Skin epidermis (tissue), 12 donors: ENCODE measurements around the gene DNM3.
"Not testable (repeated sequence)": the region's sequence is repeated elsewhere in the genome, so short reads cannot be mapped to it uniquely, and the experiment has no call there.

Source experiments
- H3K27ac ChIP-seq, 21 experiments: fragments of 200-600 bp; sonication (generic) in 11 of 21; one replicate each; pipeline ENCODE4 v1.5.0; 2020; ENCODE audit warnings: mild to moderate bottlenecking in 3 of 21, inconsistent platforms in 2 of 21, moderate library complexity in 2 of 21
- H3K4me3 ChIP-seq, 7 experiments: fragments of 200-600 bp; sonication (generic) in 2 of 7; one replicate each; pipeline ENCODE4 v1.5.0; 2020; ENCODE audit warnings: inconsistent platforms in 2 of 7, mild to moderate bottlenecking in 2 of 7, moderate library complexity in 1 of 7

The DNM3 gene

DNA sequence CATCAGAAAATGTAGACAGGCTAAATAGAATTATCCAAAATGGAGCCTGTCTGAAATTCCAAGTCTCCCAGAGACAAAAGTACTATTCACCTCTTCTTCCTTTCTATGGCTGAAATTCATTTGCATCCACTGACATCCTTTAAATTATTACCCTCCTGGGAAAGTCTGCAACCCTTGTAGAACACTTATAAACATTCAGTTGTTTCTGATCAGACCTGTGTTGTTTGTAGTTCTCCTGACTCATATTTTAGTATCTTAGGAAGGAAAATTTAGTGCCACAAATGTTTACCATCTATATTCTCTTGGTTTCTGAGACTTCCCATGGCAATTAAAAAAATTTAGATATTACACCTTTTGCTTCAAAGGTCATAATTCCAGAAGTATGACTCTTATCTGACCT is 509.6 kb downstream of the DNM3 start:
- H3K27ac ChIP-seq, result peak overlapping the region in 2 of 21 experiments; percentile 3 to 63
- no peak overlapping the region for H3K4me3 ChIP-seq

DNA sequence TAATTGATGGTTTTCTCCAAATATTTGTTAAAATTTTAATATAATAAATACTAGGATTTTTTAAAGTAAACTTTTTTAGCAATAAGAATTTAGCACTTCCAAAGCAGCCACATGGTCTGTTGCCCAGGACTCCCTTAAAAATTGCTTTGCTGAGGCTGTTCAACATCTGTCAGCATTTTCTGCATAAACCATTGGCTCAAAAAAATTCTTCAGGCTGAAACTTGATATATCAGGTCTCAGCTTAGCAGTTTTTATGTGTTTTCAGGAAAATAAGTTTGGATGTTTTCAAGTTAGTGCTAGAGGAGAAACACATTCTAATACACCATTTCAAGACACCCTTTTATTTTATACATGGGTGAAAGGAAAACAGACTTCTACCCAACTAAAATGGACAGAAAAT is 510.0 kb downstream of the DNM3 start:
- Histone ChIP-seq H3K4me3 (no peak overlapping the region), H3K27ac (peak overlapping the region in 12 of 21 experiments; percentile 1 to 70 (median 32))

DNA sequence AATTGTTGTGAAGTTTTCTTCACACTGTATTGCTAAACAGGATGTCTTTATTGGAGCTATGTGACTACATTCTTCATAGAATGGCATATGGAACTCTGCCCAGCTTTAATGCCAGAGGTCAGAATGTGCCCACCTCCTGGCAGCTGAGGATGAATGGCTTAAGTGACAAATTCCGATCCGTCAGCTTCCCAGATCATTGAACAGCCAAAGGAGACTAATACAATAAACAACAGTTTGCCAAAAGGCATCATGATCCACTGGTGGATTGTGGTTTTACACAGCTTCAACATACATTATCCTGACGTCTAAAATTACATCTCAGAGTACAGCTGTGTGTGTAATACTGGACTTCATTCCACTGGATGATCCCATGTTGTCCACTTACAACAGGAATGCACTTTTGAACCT is 510.5 kb downstream of the DNM3 start:
- peak overlapping the region in 12 of 21 experiments; percentile 1 to 70 (median 32) for H3K27ac ChIP-seq

DNA sequence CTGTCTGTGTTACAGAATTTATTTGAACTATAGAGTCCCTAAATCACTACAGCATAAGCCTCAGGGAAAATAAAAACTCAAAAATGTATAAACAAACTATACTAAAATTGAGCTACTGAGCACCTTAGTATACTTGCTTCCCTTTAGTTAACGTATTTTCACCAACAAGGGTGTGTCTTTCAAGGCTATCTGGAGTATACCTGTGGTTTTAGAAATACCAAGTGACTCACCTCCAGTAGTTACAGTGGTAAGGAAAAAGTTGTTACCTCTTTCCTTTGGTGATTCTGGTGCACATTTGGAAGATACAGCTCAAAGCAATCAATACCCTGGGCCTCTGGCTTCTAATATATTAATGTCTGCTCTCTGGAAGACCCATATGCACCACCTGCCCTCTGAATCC is 511.1 kb downstream of the DNM3 start:
- peak overlapping the region in 8 of 21 experiments; percentile 1 to 70 (median 40) for H3K27ac ChIP-seq
- no peak overlapping the region for H3K4me3 ChIP-seq

More for the DNA sequence above, 510.5 kb downstream of the DNM3 start:
- no peak overlapping the region for H3K4me3 ChIP-seq

DNA sequence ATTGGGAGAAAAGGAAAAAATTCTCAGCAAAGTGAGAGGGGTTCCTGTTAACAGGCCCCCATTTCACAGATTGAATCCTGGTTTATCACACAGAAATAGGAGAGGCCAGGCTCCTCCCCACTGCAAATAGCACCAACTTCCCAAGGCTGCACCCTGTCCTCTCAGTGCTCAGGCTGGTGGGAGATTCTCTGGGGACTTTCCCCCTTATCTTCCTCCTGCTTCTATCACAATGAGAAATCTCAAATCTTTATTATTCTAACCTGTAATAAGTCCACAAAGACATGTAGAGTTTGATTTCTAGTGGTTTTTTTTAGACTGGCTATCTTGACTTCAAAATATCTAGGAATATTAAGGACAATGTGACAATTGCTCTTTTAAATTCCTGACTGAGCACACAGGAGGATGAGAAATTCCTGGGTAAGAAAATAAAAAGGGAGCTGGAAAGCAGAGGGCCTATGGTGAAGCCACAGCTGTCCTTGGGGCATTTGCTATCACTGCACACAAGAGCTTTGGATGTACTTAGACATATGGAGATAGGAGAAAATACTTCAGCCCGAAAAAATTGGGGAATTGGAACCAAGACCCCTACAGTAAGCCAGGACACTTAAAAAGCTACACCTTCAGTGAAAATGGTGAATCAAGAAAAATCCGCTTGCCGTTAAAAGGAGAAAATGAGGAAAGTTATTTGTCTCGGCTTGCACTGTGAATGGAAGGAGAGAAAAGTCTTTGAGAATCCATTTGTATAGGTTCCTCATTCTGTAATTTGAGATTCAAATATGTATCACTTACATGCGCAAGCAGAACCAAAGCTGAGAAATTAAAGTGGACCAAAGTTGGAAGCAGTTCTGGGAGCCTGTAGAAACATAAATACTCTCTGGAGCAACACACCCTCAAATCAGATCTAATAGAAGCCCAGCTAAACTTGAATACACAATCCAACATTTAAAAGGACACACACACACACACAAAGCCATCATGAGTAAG is 513.3 kb downstream of the DNM3 start:
- Histone ChIP-seq H3K4me3 (no peak overlapping the region), H3K27ac (peak overlapping the region in 2 of 21 experiments; percentile 9 to 14)

DNA sequence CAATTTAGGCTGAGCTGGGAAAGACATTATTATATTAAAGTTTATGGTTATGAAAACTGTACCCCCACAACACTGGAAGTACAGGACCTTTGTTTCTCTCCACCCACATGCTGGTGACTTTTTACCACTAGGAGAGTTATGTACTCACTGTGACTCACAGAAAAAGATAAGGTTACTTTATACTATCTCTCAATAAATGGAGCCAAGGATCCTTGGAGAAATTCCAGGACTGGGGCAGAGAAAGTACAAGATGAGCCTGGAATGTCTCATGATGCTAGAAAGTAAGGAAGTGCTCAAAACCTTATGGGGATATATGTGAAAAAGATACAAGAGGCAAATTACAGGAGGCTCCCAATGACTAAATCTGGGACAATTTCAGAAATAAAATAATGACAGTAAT is 515.3 kb downstream of the DNM3 start:
- no peak overlapping the region for H3K4me3 ChIP-seq
- H3K27ac ChIP-seq, result peak overlapping the region in 8 of 21 experiments; percentile 1 to 84 (median 34)

DNA sequence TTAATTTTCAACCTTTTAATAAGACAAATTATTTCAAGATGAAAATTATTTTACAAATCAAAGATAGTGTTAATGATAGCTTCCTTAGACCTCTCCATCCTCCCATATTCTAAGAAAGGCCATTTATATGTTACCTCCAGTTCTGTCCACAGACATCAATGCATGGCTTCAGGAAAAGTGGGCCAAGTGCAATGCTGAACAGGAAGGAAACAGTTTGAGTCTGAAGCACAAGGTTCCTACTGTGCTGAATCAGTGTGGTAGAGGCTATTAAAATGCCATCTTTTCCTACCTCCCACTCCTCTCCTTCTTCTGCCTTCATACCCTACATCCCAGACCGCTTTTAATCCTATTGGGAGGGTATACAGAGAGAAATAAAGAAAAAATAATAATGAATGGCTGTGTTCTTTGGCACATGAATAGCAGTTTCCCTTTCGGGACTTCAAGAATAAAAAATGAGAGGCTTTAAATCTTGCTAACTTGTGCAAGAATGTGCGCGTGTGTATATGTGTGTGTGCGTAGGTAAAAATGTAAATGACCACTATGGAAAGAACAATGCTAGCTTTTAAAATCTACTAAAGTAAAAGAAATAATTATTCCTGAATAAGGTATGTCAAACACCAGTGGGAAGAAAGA is 516.6 kb downstream of the DNM3 start:
- Histone ChIP-seq H3K27ac (peak overlapping the region in 20 of 21 experiments; percentile 21 to 91 (median 76)), H3K4me3 (no peak overlapping the region)

DNA sequence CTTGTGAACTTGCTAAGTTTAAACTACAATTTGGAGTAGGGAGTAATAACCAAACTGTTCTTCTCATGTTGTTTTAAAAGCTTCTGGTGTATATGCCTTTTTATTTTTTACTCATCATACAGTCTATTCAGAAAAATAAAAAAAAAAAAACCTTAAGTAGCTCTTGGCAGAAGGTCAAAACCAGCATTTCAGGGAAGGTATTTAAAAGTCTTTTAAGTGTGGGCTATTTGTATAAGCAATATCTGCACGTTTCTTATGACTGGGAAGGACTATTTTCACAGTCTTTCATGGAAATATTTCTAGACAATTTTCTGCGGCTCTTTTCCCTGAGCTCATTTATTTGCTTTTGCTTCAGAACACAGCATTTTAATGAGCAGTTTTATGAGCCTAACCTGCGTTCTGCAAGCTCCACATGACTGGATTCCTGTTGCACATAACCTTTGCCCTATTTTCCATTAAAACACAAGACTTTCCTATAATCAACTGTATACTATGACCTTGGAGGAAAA is 518.2 kb downstream of the DNM3 start:
- H3K4me3 ChIP-seq, result no peak overlapping the region
- peak overlapping the region in 19 of 21 experiments; percentile 17 to 91 (median 76) for H3K27ac ChIP-seq

DNA sequence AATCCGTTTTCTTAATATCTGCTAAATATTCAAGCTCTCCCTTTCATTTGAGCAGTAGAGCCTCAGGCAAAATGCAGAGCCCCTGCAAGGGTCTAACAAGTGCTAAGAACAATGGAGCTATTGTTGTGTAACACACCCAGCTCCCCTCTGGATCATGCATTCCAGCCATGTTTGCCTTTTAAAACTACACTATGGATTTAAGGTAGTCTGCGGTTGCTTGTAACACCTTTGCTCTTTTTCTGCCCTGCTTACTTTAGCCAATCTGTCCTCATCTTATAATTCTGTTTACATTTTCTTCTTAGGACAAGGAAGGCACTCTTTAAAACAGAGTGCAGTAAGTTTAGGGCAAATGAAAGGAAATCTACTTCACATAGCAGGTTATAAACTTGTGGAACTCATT is 519.2 kb downstream of the DNM3 start:
- H3K27ac ChIP-seq, result peak overlapping the region in 11 of 21 experiments; percentile 17 to 91 (median 76)
- no peak overlapping the region for H3K4me3 ChIP-seq

DNA sequence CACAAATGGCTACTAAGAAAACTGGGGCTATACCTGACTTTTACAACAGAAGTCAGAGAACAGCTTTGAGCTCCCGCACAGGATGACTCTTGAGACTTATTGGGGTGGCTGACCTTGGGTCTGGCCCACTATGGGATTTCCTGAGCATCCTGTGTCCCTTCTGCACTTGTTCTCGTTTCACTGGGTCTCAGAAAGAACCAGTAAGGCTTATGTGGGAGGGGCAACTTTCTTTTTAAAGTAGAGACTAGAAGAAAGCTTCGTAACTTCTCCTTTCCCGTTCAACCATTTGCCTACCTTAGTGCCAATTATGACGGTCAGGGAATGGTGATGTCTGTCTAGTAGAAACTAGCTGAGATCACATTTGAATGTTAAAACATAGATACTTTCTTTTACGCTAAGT is 519.7 kb downstream of the DNM3 start:
- Histone ChIP-seq H3K4me3 (no peak overlapping the region), H3K27ac (peak overlapping the region in 10 of 21 experiments; percentile 50 to 91 (median 80))

DNA sequence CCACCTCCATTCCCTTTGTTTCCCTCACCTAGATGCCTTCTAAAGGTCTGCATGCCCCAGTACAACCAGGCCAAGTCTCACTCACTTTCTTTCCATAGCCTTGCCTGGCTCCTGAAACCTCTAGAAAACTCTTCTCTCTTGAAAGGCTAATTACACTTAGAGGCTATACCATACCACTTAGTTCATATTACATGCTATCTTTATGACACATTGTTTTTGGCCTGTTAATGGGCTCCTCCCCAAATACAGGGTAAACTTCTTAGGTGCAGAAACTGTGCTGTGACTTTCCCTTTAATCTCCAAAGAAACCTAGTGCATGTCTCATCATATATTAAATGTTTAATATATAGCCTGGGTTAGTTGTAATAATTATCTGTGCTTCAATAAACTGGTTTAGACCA is 522.6 kb downstream of the DNM3 start:
- Histone ChIP-seq H3K4me3 (no peak overlapping the region), H3K27ac (no peak overlapping the region)

DNA sequence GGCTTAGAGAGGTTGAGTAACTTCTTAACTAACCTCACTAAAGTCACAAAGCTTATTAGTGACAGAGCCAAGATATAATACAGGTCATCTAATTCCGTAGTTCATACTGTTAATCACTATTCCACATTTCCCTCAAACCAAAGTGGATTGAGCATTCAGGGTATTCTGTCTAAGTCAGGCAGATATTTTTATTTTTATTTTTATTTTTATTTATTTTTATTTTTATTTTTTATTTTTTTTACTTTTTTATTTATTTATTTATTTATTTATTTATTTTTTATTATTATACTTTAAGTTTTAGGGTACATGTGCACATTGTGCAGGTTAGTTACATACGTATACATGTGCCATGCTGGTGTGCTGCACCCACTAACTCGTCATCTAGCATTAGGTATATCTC is 530.3 kb downstream of the DNM3 start:
- not testable (repeated sequence) for H3K27ac ChIP-seq, H3K4me3 ChIP-seq

DNA sequence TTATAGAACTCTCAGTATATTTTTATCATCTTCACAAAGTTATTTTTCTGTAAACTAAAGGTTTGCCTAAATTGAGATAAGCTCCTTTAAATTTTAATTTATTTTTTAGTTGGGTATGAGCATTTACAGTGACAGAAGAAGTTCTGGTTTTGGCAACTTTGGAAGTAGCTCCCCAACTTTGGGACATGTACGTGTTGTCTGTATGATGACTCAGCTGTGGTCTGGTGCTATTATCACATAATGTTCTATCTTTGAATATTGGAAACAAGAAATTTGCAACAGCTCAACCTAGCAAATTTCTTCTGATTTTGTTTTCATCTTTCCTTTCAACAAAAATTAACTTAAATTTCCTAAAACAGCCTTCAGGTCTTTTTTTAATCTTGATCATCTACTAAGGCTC is 532.6 kb downstream of the DNM3 start:
- peak overlapping the region in 4 of 21 experiments; percentile 7 to 59 (median 22) for H3K27ac ChIP-seq

DNA sequence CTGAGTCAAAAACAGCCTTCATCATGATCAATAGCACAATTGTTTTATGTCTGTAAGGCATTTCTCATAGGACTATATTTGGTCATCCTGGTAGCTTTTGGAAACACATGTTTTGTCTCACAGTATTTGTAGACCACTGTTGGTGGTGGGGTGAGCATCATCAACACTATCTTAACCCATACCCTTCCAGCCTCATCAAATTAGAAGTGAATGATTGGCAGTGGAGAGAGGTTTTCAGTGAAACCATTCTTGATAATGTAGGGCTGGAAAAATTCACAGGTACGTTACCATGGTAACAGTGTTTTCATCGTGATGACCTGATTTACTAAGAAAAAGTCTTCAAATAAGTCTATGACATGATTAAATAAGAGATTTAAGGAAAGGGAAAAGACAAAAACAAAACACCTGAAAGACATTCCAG is 533.9 kb downstream of the DNM3 start:
- no peak overlapping the region for H3K4me3 ChIP-seq
- H3K27ac ChIP-seq, result peak overlapping the region in 1 of 21 experiments; percentile 7

More for the DNA sequence above, 532.6 kb downstream of the DNM3 start:
- H3K4me3 ChIP-seq, result no peak overlapping the region

DNA sequence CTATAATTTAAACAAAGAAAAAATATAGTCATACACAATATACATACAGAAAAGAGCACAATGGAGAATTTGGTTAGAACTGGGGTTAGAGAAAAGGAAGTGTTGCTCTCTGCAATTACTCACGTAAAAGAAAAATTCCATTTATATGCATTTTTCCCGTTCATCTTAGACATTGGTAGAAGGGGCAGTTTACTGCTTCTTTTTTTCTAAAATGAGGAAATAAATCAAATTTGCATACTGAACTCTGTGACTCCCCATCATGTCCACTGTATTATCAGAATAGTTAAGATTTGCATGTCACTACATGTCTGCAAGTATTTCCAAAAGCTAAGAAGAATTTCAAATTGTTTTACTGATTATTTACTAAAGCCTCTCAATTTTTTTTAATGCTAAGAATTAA is 535.1 kb downstream of the DNM3 start:
- no peak overlapping the region for H3K4me3 ChIP-seq
- peak overlapping the region in 2 of 21 experiments; percentile 14 to 33 for H3K27ac ChIP-seq

DNA sequence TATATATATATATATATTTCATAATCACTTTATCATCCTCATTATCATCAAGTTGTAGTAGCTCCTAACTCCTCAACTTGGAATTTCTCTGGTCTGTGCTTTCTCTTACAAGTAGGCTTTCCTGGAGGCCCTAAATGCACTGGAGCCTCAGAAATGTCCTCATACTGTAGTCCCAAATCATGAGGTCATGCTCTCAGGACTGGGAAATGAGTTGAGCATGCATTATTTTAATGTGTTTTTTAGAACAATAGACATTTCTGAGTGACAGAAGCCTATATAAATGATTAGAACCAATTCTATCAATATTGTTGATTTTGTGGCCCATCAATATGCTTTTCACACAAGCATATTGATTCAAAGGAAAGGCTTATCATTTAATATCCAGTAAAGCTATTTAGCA is 536.3 kb downstream of the DNM3 start:
- Histone ChIP-seq H3K4me3 (no peak overlapping the region), H3K27ac (no peak overlapping the region)

DNA sequence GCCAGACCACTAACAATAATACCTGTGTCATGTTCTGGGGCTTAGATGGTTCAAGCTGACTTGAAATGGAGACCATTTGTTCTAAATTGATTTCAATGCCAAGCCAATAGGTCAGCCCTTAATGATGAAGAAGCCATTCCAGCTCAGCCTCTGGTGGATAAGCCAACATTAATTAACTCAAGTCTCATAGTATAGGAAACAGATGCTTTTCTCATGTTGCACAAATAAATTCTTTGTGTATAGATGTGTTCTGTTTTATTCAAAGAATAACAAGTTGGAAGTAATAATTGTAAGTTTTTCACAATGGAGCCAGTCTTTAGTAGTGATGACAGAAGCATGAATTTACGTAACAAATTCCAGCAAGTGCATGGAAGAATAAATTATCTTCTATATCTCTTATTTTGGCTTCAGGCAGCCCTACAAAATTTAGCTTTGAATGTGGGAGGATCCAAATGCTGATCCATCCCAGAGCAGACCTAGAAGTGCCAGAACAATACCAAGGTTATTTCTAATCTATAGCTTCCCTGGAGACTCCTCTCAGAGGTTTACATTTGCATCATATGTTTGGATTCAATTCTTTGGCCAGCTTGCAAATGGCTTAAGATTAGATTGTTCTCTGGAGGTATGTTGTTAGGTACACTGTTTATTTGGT is 536.9 kb downstream of the DNM3 start:
- no peak overlapping the region for H3K4me3 ChIP-seq
- no peak overlapping the region for H3K27ac ChIP-seq

DNA sequence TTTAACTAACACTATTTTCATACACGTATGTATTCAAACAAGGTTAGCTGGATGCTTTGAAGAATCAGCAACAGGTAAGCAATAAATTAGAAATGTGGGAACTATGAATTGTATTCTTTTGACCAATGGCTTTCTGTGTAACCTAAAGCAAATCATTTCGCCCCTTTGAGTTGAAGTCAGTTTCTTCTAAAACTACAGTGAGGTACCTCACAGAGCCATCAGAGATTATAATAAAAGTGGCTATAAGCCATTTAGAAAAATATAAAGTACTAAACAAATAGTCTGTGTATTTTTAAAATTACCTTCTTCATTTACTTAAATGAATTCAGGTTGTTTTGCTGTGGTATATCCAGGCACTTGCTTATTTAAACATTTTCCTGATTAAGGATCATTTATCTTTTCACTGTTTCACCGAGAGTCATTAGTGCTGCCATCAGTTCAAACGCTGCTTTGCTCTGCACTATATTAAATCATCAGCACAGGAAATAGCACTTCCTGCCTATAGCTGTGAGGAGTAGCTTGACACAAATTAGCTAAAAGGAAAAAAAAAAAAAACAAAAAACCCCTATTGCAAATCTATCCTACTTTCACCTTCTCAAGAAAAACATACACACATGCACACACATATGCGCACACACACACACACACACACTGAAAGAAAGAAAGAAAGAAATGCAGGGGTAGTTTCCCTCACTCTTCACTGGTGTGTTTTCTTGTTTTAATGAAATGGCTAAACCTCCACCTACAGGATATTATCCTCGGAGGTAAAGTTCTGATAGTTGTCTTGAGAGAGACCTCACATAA is 539.3 kb downstream of the DNM3 start:
- peak overlapping the region in 8 of 21 experiments; percentile 30 to 80 (median 50) for H3K27ac ChIP-seq
- H3K4me3 ChIP-seq, result no peak overlapping the region

DNA sequence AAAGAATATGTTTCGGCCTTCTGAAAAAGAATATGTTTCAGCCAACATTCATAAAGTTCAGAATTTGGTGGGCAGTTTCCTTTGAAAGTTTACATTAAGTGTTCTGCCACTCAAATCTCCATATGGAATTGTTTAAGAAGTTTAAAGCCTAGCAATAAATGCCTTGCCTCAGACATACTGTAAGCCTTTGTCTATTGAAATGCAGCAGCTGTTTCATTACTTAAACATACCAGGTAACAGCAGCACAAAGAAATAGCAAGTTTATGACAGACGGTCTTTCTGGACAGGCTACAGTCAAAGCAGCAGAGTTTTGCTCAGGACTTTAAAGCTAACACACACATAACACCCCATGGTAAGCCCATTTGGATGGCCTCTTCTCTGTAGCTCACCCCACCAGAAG is 540.6 kb downstream of the DNM3 start:
- Histone ChIP-seq H3K27ac (peak overlapping the region in 5 of 21 experiments; percentile 7 to 80 (median 18)), H3K4me3 (no peak overlapping the region)
